Epithelial cell of prostate (primary cell): ENCODE measurements around the gene ZNF761.
"Not testable (repeated sequence)": the region's sequence is repeated elsewhere in the genome, so short reads cannot be mapped to it uniquely, and the experiment has no call there.

Experiments
- DNase-seq: peaks from one replicate; pipeline ENCODE4 v3.0.0-alpha.2; 2011; ENCODE audit warnings: low read depth, low spot score
- H3K27ac ChIP-seq: fragments of 450-650 bp; 2 replicates; pipeline ENCODE4 v1.5.1; 2017; ENCODE audit warnings: mild to moderate bottlenecking

ZNF761 gene

GRCh38 chr19:53504365-53504703, 72.5 kb downstream of the ZNF761 start:
- H3K27ac ChIP-seq, DNase-seq: not testable (repeated sequence)

GRCh38 chr19:53504885-53505284, 73.1 kb downstream of the ZNF761 start:
- no peak overlapping the region for H3K27ac ChIP-seq
- DNase-seq, result no peak

- no peak for DNase-seq
- no peak overlapping the region for H3K27ac ChIP-seq
These were observed 74.9 kb downstream of the ZNF761 start for GRCh38 chr19:53506728-53507127.
